WTC11 (cell line): ENCODE data around the gene PLA2G5. TPM values are rescaled to one million over a fixed set of nuclear protein-coding genes. Genes with fewer than 3 reads are reported as not detected.

Source experiments
- ATAC-seq: fragments of 200-7000 bp; cut with Tn5 transposase; 2 replicates; pipeline ENCODE4 v1.10.0; 2021; ENCODE audit warnings: mild to moderate bottlenecking, moderate library complexity
- CTCF ChIA-PET: fragments of 300-600 bp; sonication (Branson Sonifier 250); formaldehyde crosslinking; loops from one replicate; lab custom pipeline; 2021; ENCODE audit warnings: antibody characterized with exemption; lab: Charles Lee
- POLR2A ChIA-PET: fragments of 350-600 bp; sonication (Branson Sonifier 250); formaldehyde crosslinking; loops from one replicate; lab custom pipeline; 2021; ENCODE audit warnings: antibody characterized with exemption; lab: Charles Lee
- DNase-seq: peaks from one replicate; pipeline ENCODE4 v3.0.0; 2021; ENCODE audit warnings: low spot score
- H3K27ac Mint-ChIP-seq: 2 replicates; pipeline ENCODE4 v1.8.0; 2021; ENCODE audit warnings: mixed read lengths
- H3K27me3 Mint-ChIP-seq: 2 replicates; pipeline ENCODE4 v1.8.0; 2021; ENCODE audit warnings: low read depth, mild to moderate bottlenecking, moderate library complexity, mixed read lengths
- H3K36me3 Mint-ChIP-seq: 2 replicates; pipeline ENCODE4 v1.8.0; 2021; ENCODE audit warnings: mixed read lengths
- H3K4me1 Mint-ChIP-seq: 2 replicates; pipeline ENCODE4 v1.8.0; 2022; ENCODE audit warnings: mixed read lengths
- H3K4me3 Mint-ChIP-seq: 2 replicates; pipeline ENCODE4 v1.8.0; 2021; ENCODE audit warnings: mild to moderate bottlenecking, moderate library complexity, mixed read lengths
- H3K9me3 Mint-ChIP-seq: 2 replicates; pipeline ENCODE4 v1.8.0; 2021; ENCODE audit warnings: mixed read lengths
- ETV6 ChIP-seq: sonication (generic); formaldehyde crosslinking; IDR thresholded peaks from 2 replicates; pipeline ENCODE4 v1.8.1; 2022; ENCODE audit warnings: mild to moderate bottlenecking, missing genetic modification reagents
- FOXP1 ChIP-seq: sonication (generic); formaldehyde crosslinking; IDR thresholded peaks from 2 replicates; pipeline ENCODE4 v1.8.0; 2022; ENCODE audit warnings: missing genetic modification reagents, mild to moderate bottlenecking, moderate library complexity, borderline replicate concordance
- HMGA2 ChIP-seq: fragments of 250-450 bp; sonication (Bioruptor Pico); IDR thresholded peaks from 2 replicates; pipeline ENCODE4 v1.4.0; 2021; ENCODE audit warnings: mild to moderate bottlenecking, moderate library complexity
- IRF2 ChIP-seq: sonication (generic); formaldehyde crosslinking; IDR thresholded peaks from 2 replicates; pipeline ENCODE4 v1.8.0; 2022; ENCODE audit warnings: low read depth, missing genetic modification reagents, borderline replicate concordance
- JAZF1 ChIP-seq: fragments of 250-450 bp; sonication (Bioruptor Pico); IDR thresholded peaks from 2 replicates; pipeline ENCODE4 v1.9.0; 2021; ENCODE audit warnings: moderate library complexity, mild to moderate bottlenecking, inconsistent platforms
- JUN ChIP-seq: sonication (generic); formaldehyde crosslinking; IDR thresholded peaks from 2 replicates; pipeline ENCODE4 v1.8.0; 2023; ENCODE audit warnings: mild to moderate bottlenecking, missing genetic modification reagents
- MYBL2 ChIP-seq: sonication (generic); formaldehyde crosslinking; IDR thresholded peaks from 2 replicates; pipeline ENCODE4 v1.8.1; 2023; ENCODE audit warnings: mild to moderate bottlenecking, moderate library complexity, missing genetic modification reagents
- NFYB ChIP-seq: sonication (generic); formaldehyde crosslinking; conservative IDR thresholded peaks from 2 replicates; pipeline ENCODE4 v1.8.0; 2022; ENCODE audit warnings: low read depth, missing genetic modification reagents
- NR1H2 ChIP-seq: sonication (generic); formaldehyde crosslinking; IDR thresholded peaks from 2 replicates; pipeline ENCODE4 v1.9.0; 2021; ENCODE audit warnings: mild to moderate bottlenecking, moderate library complexity, missing genetic modification reagents
- NR2C2 ChIP-seq: sonication (generic); formaldehyde crosslinking; IDR thresholded peaks from 2 replicates; pipeline ENCODE4 v1.8.0; 2022; ENCODE audit warnings: mild to moderate bottlenecking, missing genetic modification reagents
- OVOL2 ChIP-seq: fragments of 250-450 bp; sonication (Bioruptor Pico); IDR thresholded peaks from 2 replicates; pipeline ENCODE4 v1.9.0; 2021; ENCODE audit warnings: mild to moderate bottlenecking, borderline replicate concordance
- SMAD3 ChIP-seq: sonication (generic); formaldehyde crosslinking; IDR thresholded peaks from 2 replicates; pipeline ENCODE4 v1.8.0; 2022; ENCODE audit warnings: missing genetic modification reagents, mild to moderate bottlenecking, borderline replicate concordance
- TEAD4 ChIP-seq: sonication (generic); formaldehyde crosslinking; IDR thresholded peaks from 2 replicates; pipeline ENCODE4 v1.8.0; 2022; ENCODE audit warnings: mild to moderate bottlenecking, missing genetic modification reagents
- ZNF232 ChIP-seq: sonication (generic); formaldehyde crosslinking; IDR thresholded peaks from 2 replicates; pipeline ENCODE4 v1.8.0; 2022; ENCODE audit warnings: mild to moderate bottlenecking, missing genetic modification reagents
- ZNF423 ChIP-seq: fragments of 250-450 bp; sonication (Bioruptor Pico); IDR thresholded peaks from 2 replicates; pipeline ENCODE4 v2.1.2; 2022; ENCODE audit warnings: mild to moderate bottlenecking, moderate library complexity
- total RNA-seq: library from RNA; stranded (reverse); gene quantifications from 3 replicates; pipeline ENCODE4 v1.2.3, GENCODE V29; 2021
- TF ChIP-seq, protein P1 (sequence below): sonication (generic); formaldehyde crosslinking; IDR thresholded peaks from 2 replicates; pipeline ENCODE4 v1.8.0; 2023; ENCODE audit warnings: mild to moderate bottlenecking, missing genetic modification reagents
- TF ChIP-seq, protein P2 (sequence below): sonication (generic); formaldehyde crosslinking; IDR thresholded peaks from 2 replicates; pipeline ENCODE4 v1.8.0; 2022; ENCODE audit warnings: mild to moderate bottlenecking, missing genetic modification reagents
- TF ChIP-seq, protein P3 (sequence below): sonication (generic); formaldehyde crosslinking; IDR thresholded peaks from 2 replicates; pipeline ENCODE4 v1.8.1; 2022; ENCODE audit warnings: missing genetic modification reagents, borderline replicate concordance
- TF ChIP-seq, protein P4 (sequence below): fragments of 250-450 bp; sonication (Bioruptor Pico); IDR thresholded peaks from 2 replicates; pipeline ENCODE4 v1.9.0; 2021; ENCODE audit warnings: mild to moderate bottlenecking
- TF ChIP-seq, protein P5 (sequence below): sonication (generic); formaldehyde crosslinking; IDR thresholded peaks from 2 replicates; pipeline ENCODE4 v1.8.0; 2022; ENCODE audit warnings: mild to moderate bottlenecking, missing genetic modification reagents

The PLA2G5 gene
- total RNA-seq, 1 experiment from 2014 or later = not detected

DNA sequence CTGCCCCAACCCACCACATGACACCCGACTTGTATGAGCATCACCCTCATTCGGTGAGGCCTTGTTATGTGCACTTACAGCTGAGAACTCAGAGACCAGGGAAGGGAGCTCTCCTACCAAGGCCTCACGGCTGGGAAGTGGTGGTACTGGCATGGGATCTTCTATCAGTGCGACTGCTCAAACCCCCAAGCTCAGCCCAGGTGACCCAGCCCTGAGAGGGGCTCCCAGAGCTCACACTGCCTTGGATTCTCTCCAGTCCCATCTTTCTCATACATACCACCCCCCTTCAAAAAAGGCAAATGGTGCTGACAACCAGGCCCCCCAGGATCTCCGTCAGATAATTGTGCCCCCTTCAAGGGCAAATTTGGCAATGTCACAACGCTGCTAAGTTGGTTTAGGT lies 68.4 kb downstream of the PLA2G5 start:
- no peak overlapping the region for H3K27ac Mint-ChIP-seq
- ATAC-seq = no peak
- H3K4me3 Mint-ChIP-seq = no peak overlapping the region
- no peak for TF ChIP-seq ZNF423
- CTCF ChIA-PET = no interaction called here
- peaks cover 8% of the 10 kb centered on the region for H3K36me3 Mint-ChIP-seq
- H3K9me3 Mint-ChIP-seq = peaks cover 11% of the 10 kb centered on the region
- POLR2A ChIA-PET = no interaction called here
- H3K4me1 Mint-ChIP-seq = no peaks in the 10 kb centered on the region
- H3K27me3 Mint-ChIP-seq = 0 out of 2 replicates have a peak, but pooled peaks cover 3% of the 10 kb centered on the region
- no peak for DNase-seq

DNA sequence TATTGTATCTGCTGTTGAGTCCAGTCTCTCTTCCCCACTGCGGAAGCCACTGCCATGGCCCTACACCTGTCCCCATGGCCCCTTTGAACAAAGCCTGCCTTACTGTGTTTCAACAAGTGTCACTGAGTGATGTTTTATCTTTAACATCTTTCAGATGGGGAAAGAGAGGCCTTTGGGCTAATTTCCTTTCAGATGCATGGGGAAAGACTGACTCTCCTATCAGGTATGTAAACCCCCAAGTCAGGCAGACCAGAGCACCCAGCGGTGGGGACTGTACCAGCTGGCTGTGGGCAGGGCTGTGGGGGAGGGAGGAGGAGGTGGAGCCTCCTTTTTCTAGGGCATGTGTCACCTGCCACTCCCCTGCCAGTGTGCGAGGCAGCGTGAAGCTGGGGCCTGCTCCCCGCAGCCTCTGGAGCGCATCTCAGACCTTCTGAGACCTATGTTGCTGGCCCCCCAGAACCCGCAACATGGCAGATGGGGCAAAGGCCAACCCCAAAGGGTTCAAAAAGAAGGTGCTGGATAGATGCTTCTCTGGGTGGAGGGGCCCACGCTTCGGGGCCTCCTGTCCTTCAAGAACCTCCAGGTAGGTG lies 69.1 kb downstream of the PLA2G5 start, which contains the start of gene PLA2G2F:
Gene PLA2G2F (plus strand): TSS at position 363 of the 590 bp plus-strand sequence. CDS start 105 bp downstream, at position 468.
- TF ChIP-seq NFYB = no peak
- TF ChIP-seq TEAD4 (CRISPR knock-in tag) = no peak
- TF ChIP-seq, protein P1, sequence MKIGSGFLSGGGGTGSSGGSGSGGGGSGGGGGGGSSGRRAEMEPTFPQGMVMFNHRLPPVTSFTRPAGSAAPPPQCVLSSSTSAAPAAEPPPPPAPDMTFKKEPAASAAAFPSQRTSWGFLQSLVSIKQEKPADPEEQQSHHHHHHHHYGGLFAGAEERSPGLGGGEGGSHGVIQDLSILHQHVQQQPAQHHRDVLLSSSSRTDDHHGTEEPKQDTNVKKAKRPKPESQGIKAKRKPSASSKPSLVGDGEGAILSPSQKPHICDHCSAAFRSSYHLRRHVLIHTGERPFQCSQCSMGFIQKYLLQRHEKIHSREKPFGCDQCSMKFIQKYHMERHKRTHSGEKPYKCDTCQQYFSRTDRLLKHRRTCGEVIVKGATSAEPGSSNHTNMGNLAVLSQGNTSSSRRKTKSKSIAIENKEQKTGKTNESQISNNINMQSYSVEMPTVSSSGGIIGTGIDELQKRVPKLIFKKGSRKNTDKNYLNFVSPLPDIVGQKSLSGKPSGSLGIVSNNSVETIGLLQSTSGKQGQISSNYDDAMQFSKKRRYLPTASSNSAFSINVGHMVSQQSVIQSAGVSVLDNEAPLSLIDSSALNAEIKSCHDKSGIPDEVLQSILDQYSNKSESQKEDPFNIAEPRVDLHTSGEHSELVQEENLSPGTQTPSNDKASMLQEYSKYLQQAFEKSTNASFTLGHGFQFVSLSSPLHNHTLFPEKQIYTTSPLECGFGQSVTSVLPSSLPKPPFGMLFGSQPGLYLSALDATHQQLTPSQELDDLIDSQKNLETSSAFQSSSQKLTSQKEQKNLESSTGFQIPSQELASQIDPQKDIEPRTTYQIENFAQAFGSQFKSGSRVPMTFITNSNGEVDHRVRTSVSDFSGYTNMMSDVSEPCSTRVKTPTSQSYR (CRISPR knock-in tag) = no peak
- TF ChIP-seq JAZF1 (CRISPR knock-in tag) = no peak
- TF ChIP-seq SMAD3 = no peak
- TF ChIP-seq, protein P2, sequence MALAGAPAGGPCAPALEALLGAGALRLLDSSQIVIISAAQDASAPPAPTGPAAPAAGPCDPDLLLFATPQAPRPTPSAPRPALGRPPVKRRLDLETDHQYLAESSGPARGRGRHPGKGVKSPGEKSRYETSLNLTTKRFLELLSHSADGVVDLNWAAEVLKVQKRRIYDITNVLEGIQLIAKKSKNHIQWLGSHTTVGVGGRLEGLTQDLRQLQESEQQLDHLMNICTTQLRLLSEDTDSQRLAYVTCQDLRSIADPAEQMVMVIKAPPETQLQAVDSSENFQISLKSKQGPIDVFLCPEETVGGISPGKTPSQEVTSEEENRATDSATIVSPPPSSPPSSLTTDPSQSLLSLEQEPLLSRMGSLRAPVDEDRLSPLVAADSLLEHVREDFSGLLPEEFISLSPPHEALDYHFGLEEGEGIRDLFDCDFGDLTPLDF (CRISPR knock-in tag) = no peak
- TF ChIP-seq IRF2 = no peak
- TF ChIP-seq NR1H2 (CRISPR knock-in tag) = no peak
- no peak for TF ChIP-seq FOXP1 (CRISPR knock-in tag)
- TF ChIP-seq, protein P3, sequence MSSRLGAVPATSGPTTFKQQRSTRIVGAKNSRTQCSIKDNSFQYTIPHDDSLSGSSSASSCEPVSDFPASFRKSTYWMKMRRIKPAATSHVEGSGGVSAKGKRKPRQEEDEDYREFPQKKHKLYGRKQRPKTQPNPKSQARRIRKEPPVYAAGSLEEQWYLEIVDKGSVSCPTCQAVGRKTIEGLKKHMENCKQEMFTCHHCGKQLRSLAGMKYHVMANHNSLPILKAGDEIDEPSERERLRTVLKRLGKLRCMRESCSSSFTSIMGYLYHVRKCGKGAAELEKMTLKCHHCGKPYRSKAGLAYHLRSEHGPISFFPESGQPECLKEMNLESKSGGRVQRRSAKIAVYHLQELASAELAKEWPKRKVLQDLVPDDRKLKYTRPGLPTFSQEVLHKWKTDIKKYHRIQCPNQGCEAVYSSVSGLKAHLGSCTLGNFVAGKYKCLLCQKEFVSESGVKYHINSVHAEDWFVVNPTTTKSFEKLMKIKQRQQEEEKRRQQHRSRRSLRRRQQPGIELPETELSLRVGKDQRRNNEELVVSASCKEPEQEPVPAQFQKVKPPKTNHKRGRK (CRISPR knock-in tag) = no peak
- no peak for TF ChIP-seq HMGA2 (CRISPR knock-in tag)
- no peak for TF ChIP-seq MYBL2 (CRISPR knock-in tag)
- TF ChIP-seq JUN (CRISPR knock-in tag) = no peak
- TF ChIP-seq ZNF232 (CRISPR knock-in tag) = no peak
- no peak for TF ChIP-seq ETV6 (CRISPR knock-in tag)
- TF ChIP-seq, protein P4, sequence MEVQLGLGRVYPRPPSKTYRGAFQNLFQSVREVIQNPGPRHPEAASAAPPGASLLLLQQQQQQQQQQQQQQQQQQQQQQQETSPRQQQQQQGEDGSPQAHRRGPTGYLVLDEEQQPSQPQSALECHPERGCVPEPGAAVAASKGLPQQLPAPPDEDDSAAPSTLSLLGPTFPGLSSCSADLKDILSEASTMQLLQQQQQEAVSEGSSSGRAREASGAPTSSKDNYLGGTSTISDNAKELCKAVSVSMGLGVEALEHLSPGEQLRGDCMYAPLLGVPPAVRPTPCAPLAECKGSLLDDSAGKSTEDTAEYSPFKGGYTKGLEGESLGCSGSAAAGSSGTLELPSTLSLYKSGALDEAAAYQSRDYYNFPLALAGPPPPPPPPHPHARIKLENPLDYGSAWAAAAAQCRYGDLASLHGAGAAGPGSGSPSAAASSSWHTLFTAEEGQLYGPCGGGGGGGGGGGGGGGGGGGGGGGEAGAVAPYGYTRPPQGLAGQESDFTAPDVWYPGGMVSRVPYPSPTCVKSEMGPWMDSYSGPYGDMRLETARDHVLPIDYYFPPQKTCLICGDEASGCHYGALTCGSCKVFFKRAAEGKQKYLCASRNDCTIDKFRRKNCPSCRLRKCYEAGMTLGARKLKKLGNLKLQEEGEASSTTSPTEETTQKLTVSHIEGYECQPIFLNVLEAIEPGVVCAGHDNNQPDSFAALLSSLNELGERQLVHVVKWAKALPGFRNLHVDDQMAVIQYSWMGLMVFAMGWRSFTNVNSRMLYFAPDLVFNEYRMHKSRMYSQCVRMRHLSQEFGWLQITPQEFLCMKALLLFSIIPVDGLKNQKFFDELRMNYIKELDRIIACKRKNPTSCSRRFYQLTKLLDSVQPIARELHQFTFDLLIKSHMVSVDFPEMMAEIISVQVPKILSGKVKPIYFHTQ (CRISPR knock-in tag) = no peak
- TF ChIP-seq OVOL2 (CRISPR knock-in tag) = no peak
- no peak for TF ChIP-seq NR2C2 (CRISPR knock-in tag)
- TF ChIP-seq, protein P5, sequence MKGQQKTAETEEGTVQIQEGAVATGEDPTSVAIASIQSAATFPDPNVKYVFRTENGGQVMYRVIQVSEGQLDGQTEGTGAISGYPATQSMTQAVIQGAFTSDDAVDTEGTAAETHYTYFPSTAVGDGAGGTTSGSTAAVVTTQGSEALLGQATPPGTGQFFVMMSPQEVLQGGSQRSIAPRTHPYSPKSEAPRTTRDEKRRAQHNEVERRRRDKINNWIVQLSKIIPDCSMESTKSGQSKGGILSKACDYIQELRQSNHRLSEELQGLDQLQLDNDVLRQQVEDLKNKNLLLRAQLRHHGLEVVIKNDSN (CRISPR knock-in tag) = no peak
- H3K4me1 Mint-ChIP-seq = no peaks in the 10 kb centered on the region
- peaks cover 8% of the 10 kb centered on the region for H3K36me3 Mint-ChIP-seq
- POLR2A ChIA-PET = no interaction called here
- H3K9me3 Mint-ChIP-seq = peaks cover 11% of the 10 kb centered on the region
- no peak within 1 kb of the TSS for H3K4me3 Mint-ChIP-seq
- DNase-seq (no peak), ATAC-seq (no peak)
- 0 out of 2 replicates have a peak, but pooled peaks cover 3% of the 10 kb centered on the region for H3K27me3 Mint-ChIP-seq
- no peak within 1 kb of the TSS for H3K27ac Mint-ChIP-seq
- CTCF ChIA-PET = no interaction called here
